HCT116 (cell line): ENCODE data around the gene SYNGAP1. TPM values are rescaled to one million over a fixed set of nuclear protein-coding genes. Genes with fewer than 3 reads are reported as not detected.

Source experiments
- ATAC-seq: fragments of 200-7000 bp; cut with Tn5 transposase; 2 replicates; pipeline ENCODE4 v1.9.1; 2020; ENCODE audit warnings: mild to moderate bottlenecking, moderate library complexity
- BruUV-seq: library from RNA; stranded (reverse); fragments of 400-500 nt; replicated peaks from 2 replicates; lab custom pipeline; 2021; lab: Mats Ljungman, UMichigan
- CTCF ChIA-PET: fragments of 300-600 bp; sonication (Branson Sonifier 250); formaldehyde crosslinking; loops from one replicate; lab custom pipeline; 2021; ENCODE audit warnings: antibody characterized with exemption; lab: Charles Lee
- POLR2A ChIA-PET: fragments of 300-600, 350-600 bp; sonication (Branson Sonifier 250); formaldehyde crosslinking; loops from one replicate; lab custom pipeline; 2021; ENCODE audit warnings: antibody characterized with exemption; lab: Charles Lee
- RAD21 ChIA-PET, 2 experiments: fragments of 300-600 bp; sonication (Branson Sonifier 250); formaldehyde crosslinking; loops; one replicate each; lab custom pipeline; 2023; ENCODE audit warnings: low total read pairs in 2 of 2; ENCODE audit not compliant: uncharacterized antibody in 2 of 2, unreplicated experiment in 2 of 2, low non-redundant PET in 1 of 2; lab: Charles Lee
- DNase-seq: peaks from one replicate; pipeline ENCODE4 v3.0.0-alpha.2; 2010; ENCODE audit warnings: low read depth, low spot score
- H2AFZ ChIP-seq: fragments of 200-600 bp; shearing (Covaris generic), sonication (generic); 2 replicates; pipeline ENCODE4 v1.6.1; 2017; ENCODE audit warnings: low read depth, mixed run types, mixed read lengths, antibody characterized with exemption, low read length; ENCODE audit not compliant: poor library complexity, severe bottlenecking
- H3K27ac ChIP-seq: 2 replicates; pipeline ENCODE4 v1.5.1; 2012; ENCODE audit warnings: low read depth, low read length
- H3K27me3 ChIP-seq: fragments of 200-600 bp; sonication (generic); 2 replicates; pipeline ENCODE4 v1.6.1; 2016; ENCODE audit warnings: mixed run types, low read length, mixed read lengths; ENCODE audit not compliant: insufficient read depth
- H3K36me3 ChIP-seq, 2 experiments: fragments of 200-500 bp in 1 of 2; fragments of 200-600 bp in 1 of 2; sonication (Bioruptor generic) in 1 of 2; sonication (generic) in 1 of 2; 2 replicates each; pipeline versions ENCODE4 v1.5.1 to v1.6.1; 2014 to 2016; ENCODE audit warnings: low read length in 2 of 2, inconsistent platforms in 1 of 2, mixed read lengths in 1 of 2, mixed run types in 1 of 2; ENCODE audit not compliant: insufficient read depth in 2 of 2, control insufficient read depth in 1 of 2
- H3K4me1 ChIP-seq, 2 experiments: fragments of 200-600 bp in 1 of 2; sonication (generic) in 1 of 2; 2 replicates each; pipeline versions ENCODE4 v1.5.1 to v1.6.1; 2012 to 2017; ENCODE audit warnings: low read length in 2 of 2, inconsistent platforms in 1 of 2, mild to moderate bottlenecking in 1 of 2, mixed read lengths in 1 of 2, mixed run types in 1 of 2, moderate library complexity in 1 of 2; ENCODE audit not compliant: insufficient read depth in 2 of 2, control insufficient read depth in 1 of 2
- H3K4me2 ChIP-seq: fragments of 200-600 bp; sonication (generic); 2 replicates; pipeline ENCODE4 v1.6.1; 2017; ENCODE audit warnings: mixed run types, low read length, mixed read lengths
- H3K4me3 ChIP-seq, 2 experiments: fragments of 200-600 bp in 1 of 2; sonication (generic) in 1 of 2; replicated peaks in 1 of 2; 2 replicates each; pipeline ENCODE4 v1.5.1; 2011 to 2016; ENCODE audit warnings: low read length in 2 of 2, control low read depth in 1 of 2, low read depth in 1 of 2, mild to moderate bottlenecking in 1 of 2, mixed read lengths in 1 of 2, mixed run types in 1 of 2
- H3K79me2 ChIP-seq: fragments of 200-600 bp; sonication (generic); 2 replicates; pipeline ENCODE4 v1.6.1; 2017; ENCODE audit warnings: mild to moderate bottlenecking, mixed run types, low read length, moderate library complexity, mixed read lengths; ENCODE audit not compliant: insufficient read depth
- H3K9ac ChIP-seq: fragments of 200-600 bp; sonication (generic); 2 replicates; pipeline ENCODE4 v1.6.1; 2016; ENCODE audit warnings: low read length, mixed read lengths
- H3K9me2 ChIP-seq: fragments of 200-600 bp; sonication (generic), shearing (Covaris generic); 2 replicates; pipeline ENCODE4 v1.6.1; 2017; ENCODE audit warnings: mixed run types, mild to moderate bottlenecking, moderate library complexity; ENCODE audit not compliant: insufficient read depth
- H3K9me3 ChIP-seq, 2 experiments: fragments of 200-500 bp in 1 of 2; fragments of 200-600 bp in 1 of 2; sonication (Bioruptor generic) in 1 of 2; sonication (generic) in 1 of 2; 2 replicates each; pipeline ENCODE4 v1.6.1; 2014 to 2017; ENCODE audit warnings: low read length in 2 of 2, mixed read lengths in 2 of 2, inconsistent platforms in 1 of 2, low read depth in 1 of 2, mild to moderate bottlenecking in 1 of 2, mixed run types in 1 of 2, moderate library complexity in 1 of 2; ENCODE audit not compliant: control insufficient read depth in 1 of 2, insufficient read depth in 1 of 2
- H4K20me1 ChIP-seq: fragments of 200-600 bp; sonication (generic), shearing (Covaris generic); 2 replicates; pipeline ENCODE4 v1.6.1; 2017; ENCODE audit warnings: mixed run types, mild to moderate bottlenecking, moderate library complexity; ENCODE audit not compliant: insufficient read depth
- ATF3 ChIP-seq: IDR thresholded peaks from 2 replicates; pipeline ENCODE4 v1.6.1; 2012
- CEBPB ChIP-seq: IDR thresholded peaks from 2 replicates; pipeline ENCODE4 v1.6.1; 2012; ENCODE audit warnings: low read depth
- FOSL1 ChIP-seq: IDR thresholded peaks from 2 replicates; pipeline ENCODE4 v1.6.1; 2012; ENCODE audit warnings: low read depth
- MAX ChIP-seq: IDR thresholded peaks from 2 replicates; pipeline ENCODE4 v1.6.1; 2012
- POLR2A ChIP-seq: IDR thresholded peaks from 2 replicates; pipeline ENCODE4 v1.7.0; 2011; ENCODE audit warnings: borderline replicate concordance; ENCODE audit not compliant: insufficient read depth, insufficient read length; ENCODE audit errors: extremely low read depth
- POLR2AphosphoS5 ChIP-seq: IDR thresholded peaks from 2 replicates; pipeline ENCODE4 v1.6.1; 2011; ENCODE audit warnings: mild to moderate bottlenecking, low read depth, low read length, moderate library complexity
- RAD21 ChIP-seq: IDR thresholded peaks from 2 replicates; pipeline ENCODE4 v1.6.1; 2012; ENCODE audit warnings: low read depth, mild to moderate bottlenecking
- SRF ChIP-seq: IDR thresholded peaks from 2 replicates; pipeline ENCODE4 v1.6.1; 2012; ENCODE audit warnings: low read depth
- TCF7L2 ChIP-seq: IDR thresholded peaks from 2 replicates; pipeline ENCODE4 v1.7.0; 2011; ENCODE audit warnings: borderline replicate concordance, inconsistent platforms; ENCODE audit not compliant: insufficient read depth, insufficient read length; ENCODE audit errors: extremely low read depth
- YY1 ChIP-seq: IDR thresholded peaks from 2 replicates; pipeline ENCODE4 v1.6.1; 2011; ENCODE audit warnings: low read length, low read depth, moderate library complexity, mild to moderate bottlenecking; ENCODE audit not compliant: insufficient replicate concordance; ENCODE audit errors: extremely low read depth
- ZBTB33 ChIP-seq: IDR thresholded peaks from 2 replicates; pipeline ENCODE4 v1.6.1; 2011; ENCODE audit warnings: mild to moderate bottlenecking, low read length, moderate library complexity; ENCODE audit not compliant: insufficient replicate concordance; ENCODE audit errors: extremely low read depth
- ZNF274 ChIP-seq: fragments of 200-500 bp; sonication (Bioruptor generic); IDR thresholded peaks from 2 replicates; pipeline ENCODE4 v1.6.1; 2014; ENCODE audit warnings: mild to moderate bottlenecking, low read depth, low read length, inconsistent platforms
- intact Hi-C: fragments of 100-400 bp; cut with micrococcal nuclease; formaldehyde crosslinking; loops from 2 replicates; pipeline ENCODE4 v1.10.0; 2022
- total RNA-seq: library from RNA; stranded (reverse); gene quantifications from one replicate; pipeline ENCODE4 v1.2.1, GENCODE V29; 2021; ENCODE audit not compliant: unreplicated experiment

The SYNGAP1 gene
- total RNA-seq, 1 experiment from 2014 or later = 11.5 TPM

GRCh38 chr6:33453393-33454008, 33.6 kb downstream of the SYNGAP1 start:
- Histone ChIP-seq H3K4me1 (peaks cover 5 to 11% of the 10 kb centered on the region in 2 experiments; a peak in 3 of 4 replicates), H2AFZ (no peak overlapping the region), H3K9me3 (no peaks in the 10 kb centered on the region), H3K27ac (peak overlapping the region; percentile 72), H3K79me2 (peaks cover 30% of the 10 kb centered on the region), H3K9ac (peak overlapping the region; percentile 90), H3K4me2 (peak overlapping the region; percentile 98), H3K4me3 (peak overlapping the region; percentile 95 to 99), H3K36me3 (peaks cover 4 to 14% of the 10 kb centered on the region in 2 experiments; a peak in 3 of 4 replicates), H3K27me3 (no peaks in the 10 kb centered on the region), H3K9me2 (no peaks in the 10 kb centered on the region), H4K20me1 (no peaks in the 10 kb centered on the region)
- intact Hi-C loops = no loop called here
- ATAC-seq (no peak), DNase-seq (no peak)
- no TSS peak for BruUV-seq
- ChIA-PET POLR2A (interaction anchor here (0.9 to 1.9 kb wide), 3 partner anchors 23 to 154 kb away, joined by 3 to 7 read pairs (median 3); no protein-coding TSS in a partner anchor), CTCF (interaction anchor here (1.0 to 1.4 kb wide), 2 partner anchors 24 to 28 kb away, joined by 3 to 7 read pairs; no protein-coding TSS in a partner anchor), RAD21 (no interaction called here)
- no peak for TF ChIP-seq MAX
- TF ChIP-seq FOSL1 = no peak
- TF ChIP-seq ATF3 = no peak

- CTCF ChIA-PET = interaction anchor here (1.0 to 1.4 kb wide), 2 partner anchors 25 to 28 kb away, joined by 3 to 7 read pairs; no protein-coding TSS in a partner anchor
- intact Hi-C loops = no loop called here
- no peak for TF ChIP-seq ZBTB33
- TF ChIP-seq POLR2AphosphoS5 = peak; percentile 96
- TF ChIP-seq CEBPB = no peak
- TF ChIP-seq FOSL1 = no peak
- TF ChIP-seq SRF = peak; percentile 11; the same call in 1 of the 2 replicates
- no peak for TF ChIP-seq ATF3
- TF ChIP-seq RAD21 = no peak
- TF ChIP-seq TCF7L2 = no peak
- peak; percentile 43 for TF ChIP-seq POLR2A
- peak; percentile 66 for TF ChIP-seq YY1
- TF ChIP-seq ZNF274 = no peak
Measured at GRCh38 chr6:33454009-33454946, 34.4 kb downstream of the SYNGAP1 start, which contains the start of gene ZBTB9. TSS of gene ZBTB9 (plus strand) at chr6:33454576. CDS start at chr6:33455101, 525 bp downstream.

More at GRCh38 chr6:33454009-33454946, 34.4 kb downstream of the SYNGAP1 start, which contains the start of gene ZBTB9:
- Histone ChIP-seq H2AFZ (no peak within 1 kb of the TSS), H3K79me2 (peaks cover 30% of the 10 kb centered on the region), H3K4me3 (peak within 1 kb of the TSS; percentile 95 to 99), H3K27ac (peak within 1 kb of the TSS; percentile 72), H3K9me2 (no peaks in the 10 kb centered on the region), H3K4me2 (peak within 1 kb of the TSS; percentile 98), H4K20me1 (no peaks in the 10 kb centered on the region), H3K27me3 (no peaks in the 10 kb centered on the region), H3K36me3 (peaks cover 4 to 14% of the 10 kb centered on the region in 2 experiments; a peak in 3 of 4 replicates), H3K4me1 (peaks cover 5 to 11% of the 10 kb centered on the region in 2 experiments; a peak in 3 of 4 replicates), H3K9ac (peak within 1 kb of the TSS; percentile 90), H3K9me3 (no peaks in the 10 kb centered on the region)
- ChIA-PET POLR2A (interaction anchor here (0.7 to 1.9 kb wide), 7 partner anchors 8 to 664 kb away, joined by 3 to 7 read pairs (median 3); no protein-coding TSS in a partner anchor), RAD21 (no interaction called here)
- DNase-seq = peak; percentile 90
- peak; percentile 97 for ATAC-seq
- TSS peak; percentile 96 for BruUV-seq
